Activated T-cell treated with anti-CD3 and anti-CD28 coated beads for 4 hours (primary cell): ENCODE data around the gene TMEM69.
"Not testable (repeated sequence)": the region's sequence is repeated elsewhere in the genome, so short reads cannot be mapped to it uniquely, and the experiment has no call there.

Experiments used
- DNase-seq: peaks from one replicate; pipeline ENCODE4 v3.0.0-alpha.2; 2020

TMEM69 gene

DNA sequence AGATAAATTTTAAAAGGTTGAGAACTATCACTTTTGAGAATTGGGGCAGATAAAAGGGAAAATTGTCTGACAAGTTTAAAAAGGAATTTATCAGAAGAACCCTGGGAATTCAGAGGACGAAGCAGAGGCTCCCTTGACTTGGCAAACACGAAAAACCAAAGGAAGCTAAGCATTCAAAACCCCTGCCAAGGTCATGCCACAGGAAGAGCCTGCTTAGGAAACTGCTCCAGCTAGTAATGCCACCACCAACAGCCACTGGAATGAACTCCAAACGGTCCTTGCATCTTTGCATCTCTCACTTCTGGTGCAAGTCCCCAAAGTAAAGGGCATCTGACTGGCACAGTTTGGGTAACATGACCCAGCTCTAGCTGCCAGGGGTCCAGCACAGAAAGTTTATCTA is 8.9 kb upstream of the TMEM69 start:
- DNase-seq: no peak

DNA sequence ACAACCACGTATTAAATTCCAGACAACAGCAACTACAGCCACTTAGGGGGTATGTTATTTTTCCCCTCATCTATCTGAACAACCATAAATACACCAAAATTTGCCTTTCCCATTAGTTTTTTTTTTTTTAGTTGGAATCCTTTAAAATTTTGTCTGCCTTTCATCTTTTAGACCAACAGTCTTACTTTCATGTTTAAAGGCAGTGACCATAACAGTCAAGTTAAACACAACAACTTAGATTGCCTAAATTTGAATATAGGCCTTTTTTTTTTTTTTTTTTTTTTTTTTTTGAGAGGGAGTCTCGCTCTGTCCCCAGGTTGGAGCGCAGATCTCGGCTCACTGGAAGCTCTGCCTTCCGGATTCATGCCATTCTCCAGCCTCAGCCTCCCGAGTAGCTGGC is 5.0 kb upstream of the TMEM69 start:
- no peak for DNase-seq

DNA sequence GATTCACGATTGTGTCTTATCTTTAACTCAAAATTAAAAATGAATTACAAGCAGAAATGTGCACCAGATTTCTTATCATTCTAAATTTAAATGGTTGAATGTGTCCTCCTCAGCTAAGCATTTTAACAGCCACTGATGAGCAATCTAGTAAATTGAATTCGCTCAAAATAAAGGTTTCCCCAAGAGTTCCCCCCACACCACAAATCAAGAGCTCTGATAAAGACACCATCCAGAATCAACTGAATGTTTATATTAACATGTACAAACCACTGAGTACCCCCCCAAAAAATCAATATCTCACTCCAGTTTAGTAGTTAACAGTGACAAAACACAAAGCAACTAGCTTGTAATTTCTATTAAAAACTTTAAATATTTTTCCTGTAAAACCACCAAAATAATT is 3.6 kb upstream of the TMEM69 start:
- no peak for DNase-seq

DNA sequence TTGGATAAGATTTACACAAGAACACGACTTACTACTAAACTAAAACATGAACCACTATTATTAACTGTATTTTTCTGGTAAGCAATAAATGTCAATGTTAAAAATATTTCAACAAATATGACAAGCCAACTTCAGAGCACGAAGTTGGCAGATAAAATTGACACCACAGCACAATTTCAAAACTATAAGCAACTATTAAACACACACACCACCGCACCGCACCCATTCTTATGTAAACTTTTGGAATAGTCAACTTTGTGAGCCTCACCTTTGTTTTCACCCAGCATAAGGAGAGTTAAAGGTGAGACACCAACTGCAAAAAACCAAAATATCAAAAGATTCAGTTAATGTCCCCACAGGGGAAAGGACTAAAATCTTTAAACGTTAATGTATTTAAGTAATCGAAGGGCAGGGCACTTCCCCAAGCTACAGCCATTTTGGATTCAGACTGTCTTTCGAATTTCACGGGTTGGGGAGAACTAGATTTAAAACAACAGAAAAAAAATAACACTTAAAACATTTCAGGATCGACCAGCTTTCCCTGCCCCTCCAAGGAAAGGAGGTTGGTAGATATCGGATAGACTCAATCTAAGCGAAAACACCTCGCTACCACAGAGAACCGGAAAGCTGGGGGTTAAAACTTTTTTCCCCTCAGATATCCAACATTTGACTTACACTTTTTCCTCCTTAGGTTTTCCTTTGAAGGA is 2.5 kb upstream of the TMEM69 start:
- DNase-seq: no peak

DNA sequence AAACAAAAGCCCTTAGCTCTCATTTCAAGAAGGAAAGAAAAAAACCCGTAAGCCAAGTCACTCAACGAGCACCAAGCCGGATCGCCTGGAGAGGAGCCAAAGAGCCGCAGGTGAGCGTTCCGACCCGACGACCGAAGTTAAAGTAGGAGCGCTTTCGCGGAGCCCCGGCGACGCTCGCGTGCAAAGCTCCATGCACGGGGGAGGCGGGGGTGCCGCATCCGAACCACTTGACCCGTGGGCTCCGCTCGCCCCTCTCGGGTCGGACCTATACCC is 2.0 kb upstream of the TMEM69 start:
- peak; percentile 43 for DNase-seq

DNA sequence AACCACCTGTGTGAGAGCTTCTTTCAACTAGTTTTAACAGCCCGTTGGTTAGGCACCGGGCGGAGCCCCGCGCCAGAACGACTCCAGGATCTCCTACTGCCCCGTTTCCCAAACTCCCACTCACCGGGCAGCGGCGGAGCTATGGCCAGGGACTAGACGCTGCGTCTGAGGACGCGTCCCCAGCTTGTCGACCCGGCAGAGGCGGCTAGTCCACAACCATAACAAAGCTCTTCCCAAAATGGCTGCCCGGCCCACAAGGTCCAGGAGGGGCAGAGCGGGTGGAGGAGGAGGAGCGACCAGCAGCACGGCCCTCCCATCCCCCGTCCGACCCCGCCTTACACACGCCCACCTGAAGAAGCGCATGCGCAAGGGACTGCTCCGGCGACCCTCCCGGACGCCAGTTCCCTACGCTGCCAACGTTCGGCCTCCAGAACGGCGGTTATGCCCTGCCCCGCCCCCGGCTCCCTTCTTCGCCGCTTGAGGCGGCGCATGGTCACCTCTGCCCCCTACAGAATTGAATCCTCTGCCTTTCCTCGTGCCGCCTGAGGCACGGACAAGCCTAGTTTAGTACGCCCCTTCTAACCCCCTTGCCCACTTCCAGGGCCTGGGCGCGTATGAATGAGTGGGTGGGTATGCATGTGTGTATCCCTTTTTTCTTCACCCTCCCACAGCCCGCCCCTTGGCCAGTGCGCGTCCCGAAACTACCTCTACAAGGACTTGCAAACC is 1.5 kb upstream of the TMEM69 start, which contains the start of gene GPBP1L1:
GPBP1L1 (minus strand) TSS at position 246 of the 726 bp plus-strand sequence. CDS start 27,446 bp downstream, outside the sequence.
- DNase-seq: peak; percentile 98

DNA sequence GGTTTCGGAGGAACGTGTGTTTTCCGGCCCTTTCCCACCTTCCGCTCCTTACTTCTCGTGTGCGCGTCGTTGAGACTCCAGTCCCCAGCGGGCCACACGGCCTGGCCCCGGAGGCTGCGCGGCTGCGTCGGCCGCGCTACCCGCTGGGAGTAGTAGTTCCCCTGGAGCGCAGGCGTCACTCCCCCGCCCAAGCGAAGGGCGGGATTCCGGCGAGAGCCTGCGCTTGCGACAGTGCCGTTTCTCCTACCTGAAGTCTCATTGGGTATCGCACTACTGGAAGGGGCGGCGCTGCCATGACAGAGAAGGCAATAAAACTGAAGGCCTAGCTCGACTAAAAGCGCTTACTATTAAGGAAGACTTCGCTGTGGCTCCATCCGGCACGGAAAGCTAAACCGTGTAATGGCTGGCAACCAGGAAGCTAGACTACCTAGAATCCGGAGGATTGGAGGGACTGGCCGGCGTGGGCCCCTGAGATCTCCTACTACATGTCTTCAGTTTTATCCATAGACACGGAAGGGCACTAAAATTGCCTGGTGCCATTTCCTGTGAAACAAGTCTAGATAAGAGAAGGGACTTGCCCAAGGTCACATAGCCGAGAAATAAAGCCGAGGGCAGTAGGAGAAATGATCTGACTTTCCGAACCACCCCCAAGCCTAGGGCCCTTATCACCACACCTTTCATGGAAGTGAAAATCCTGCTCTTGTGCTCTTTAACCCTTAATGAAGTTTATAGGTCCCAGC is 797 bp upstream of the TMEM69 start:
- DNase-seq: peak; percentile 91

DNA sequence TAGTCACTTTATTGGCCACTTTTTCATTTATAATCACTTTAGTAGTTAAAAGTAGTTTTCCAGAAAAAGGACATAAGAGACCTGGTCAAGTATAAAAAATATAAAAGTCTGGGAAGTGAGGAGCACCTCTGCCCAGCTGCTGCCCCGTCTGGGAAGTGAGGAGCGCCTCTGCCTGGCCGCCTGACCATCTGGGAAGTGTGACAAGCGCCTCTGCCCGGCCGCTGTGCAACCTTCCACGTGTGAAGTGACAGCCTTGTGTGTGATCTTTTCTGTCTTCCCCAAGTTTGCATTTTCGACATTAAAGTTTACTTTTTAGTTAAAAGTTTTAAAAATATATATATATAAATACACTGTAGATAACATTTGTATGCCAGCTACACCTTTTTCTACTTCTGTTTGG is 5.8 kb downstream of the TMEM69 start:
- not testable (repeated sequence) for DNase-seq

DNA sequence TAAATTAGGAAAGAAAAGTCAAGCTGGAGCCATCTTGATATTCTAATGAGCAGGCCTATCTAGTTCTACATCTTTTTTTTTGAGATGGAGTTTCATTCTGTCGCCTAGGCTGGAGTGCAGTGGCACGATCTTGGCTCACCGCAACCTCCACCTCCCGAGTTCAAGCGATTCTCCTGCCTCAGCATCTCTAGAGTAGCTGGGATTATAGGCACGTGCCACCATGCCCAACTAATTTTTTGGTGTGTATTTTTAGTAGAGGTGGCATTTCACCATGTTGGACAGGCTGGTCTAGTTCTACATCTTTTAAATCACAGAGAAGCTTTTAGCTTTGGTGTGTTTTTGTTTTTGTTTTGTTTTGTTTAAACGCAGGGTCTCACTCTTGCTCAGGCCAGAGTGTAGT is 6.8 kb downstream of the TMEM69 start:
- DNase-seq: no peak

DNA sequence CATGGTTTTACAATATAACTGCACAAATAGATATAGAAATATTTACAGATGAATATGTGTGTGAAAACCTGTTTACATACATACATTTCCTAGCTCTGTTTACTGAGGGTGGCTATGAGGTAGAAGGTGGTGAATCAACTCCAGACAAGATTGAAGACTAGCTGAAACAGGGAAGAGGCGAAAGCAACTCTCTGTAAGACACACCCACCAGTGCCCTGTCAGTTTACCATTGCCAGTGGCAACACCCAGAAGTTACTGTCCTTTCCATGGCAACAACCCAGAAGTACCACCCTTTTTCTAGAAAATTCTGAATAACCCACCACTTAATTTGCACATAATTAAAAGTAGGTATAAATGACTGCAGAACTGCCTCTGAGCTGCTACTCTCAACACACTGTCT is 16.7 kb downstream of the TMEM69 start:
- DNase-seq: no peak

DNA sequence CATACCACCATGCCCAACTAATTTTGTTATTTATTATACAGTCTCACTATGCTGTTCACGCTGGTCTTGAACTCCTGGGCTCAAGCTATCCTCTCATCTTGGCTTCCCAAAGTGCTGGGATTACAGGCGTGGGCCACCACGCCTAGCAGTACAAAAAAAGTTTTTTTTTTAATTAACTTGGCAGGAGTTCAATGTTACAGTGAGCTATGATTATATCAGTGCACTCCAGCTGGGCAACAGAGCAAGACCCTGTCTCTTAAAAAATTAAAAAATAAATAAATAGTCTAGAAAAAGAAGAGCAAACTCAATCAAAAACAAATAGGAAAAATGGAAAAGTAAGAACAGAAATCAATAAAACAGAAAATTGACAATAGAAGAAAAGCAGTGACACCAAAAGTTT is 25.7 kb downstream of the TMEM69 start:
- no peak for DNase-seq

DNA sequence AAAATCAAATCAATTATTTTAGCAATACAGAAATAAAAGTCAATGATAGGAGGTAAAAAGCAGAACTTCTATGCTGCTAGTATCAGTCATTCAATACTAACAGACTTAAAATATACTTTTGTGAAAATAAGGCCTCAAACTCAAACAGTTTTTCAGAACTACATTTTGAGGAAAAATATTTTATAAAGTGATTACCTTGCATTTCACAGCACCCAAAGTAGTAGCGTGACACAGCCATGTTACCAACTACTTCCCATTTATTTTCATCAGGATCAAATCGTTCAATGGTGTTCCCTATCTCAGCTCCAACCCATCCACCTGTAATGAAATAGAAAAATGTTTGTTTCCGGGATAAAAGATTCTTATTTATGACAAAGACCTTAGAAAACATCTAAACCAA is 28.7 kb downstream of the TMEM69 start:
- no peak for DNase-seq

DNA sequence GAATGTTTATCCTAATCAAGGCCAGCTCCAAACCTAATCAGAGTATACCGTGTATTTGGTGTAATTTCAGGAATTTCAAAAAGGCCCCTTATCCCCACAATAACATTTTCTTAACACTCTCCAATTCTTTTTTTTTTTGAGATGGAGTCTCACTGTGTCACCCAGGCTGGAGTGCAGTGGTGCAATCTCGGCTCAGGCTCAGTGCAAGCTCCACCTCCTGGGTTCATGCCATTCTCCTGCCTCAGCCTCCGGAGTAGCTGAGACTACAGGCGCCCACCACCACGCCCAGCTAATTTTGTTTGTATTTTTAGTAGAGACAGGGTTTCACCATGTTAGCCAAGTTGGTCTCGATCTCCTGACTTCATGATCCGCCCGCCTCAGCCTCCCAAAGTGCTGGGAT is 29.4 kb downstream of the TMEM69 start:
- DNase-seq: not testable (repeated sequence)

DNA sequence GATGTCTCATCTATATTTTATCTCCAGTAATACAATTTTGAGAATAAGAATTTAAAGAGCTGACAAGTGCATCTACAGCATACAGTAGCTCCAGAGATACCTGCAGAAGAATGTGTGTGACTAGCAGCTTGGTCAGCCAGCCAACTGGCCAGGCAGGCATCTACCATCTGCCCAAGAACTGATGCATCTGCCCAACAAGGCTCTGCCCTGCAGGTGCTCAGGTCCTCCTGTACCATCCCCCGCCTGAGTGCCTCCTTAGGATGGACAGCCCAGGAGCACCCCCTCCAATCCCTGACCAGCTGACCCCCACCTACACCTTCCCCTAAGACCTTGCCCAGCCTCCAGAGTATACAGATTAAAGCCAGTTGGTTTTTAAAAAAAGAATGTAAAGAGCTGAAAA is 30.3 kb downstream of the TMEM69 start:
- no peak for DNase-seq

DNA sequence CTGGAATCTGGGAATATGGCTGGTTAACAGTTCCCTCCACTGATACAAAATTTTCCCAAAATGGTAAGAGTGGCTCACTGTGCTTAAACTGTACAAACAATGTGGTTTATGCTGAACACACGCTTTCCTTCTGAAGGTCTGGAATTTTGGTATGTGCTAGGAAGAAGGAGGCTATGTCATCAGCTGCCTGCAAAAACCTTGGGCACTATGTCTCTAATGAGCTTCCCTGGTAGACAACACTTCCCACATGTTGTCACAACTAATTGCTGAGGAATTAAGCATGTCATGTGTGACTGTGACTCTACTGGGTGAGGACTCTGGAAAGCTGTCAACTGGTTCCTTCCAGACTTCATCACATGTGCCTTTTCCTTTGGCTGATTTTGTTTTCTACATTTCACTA is 33.2 kb downstream of the TMEM69 start:
- DNase-seq: no peak

DNA sequence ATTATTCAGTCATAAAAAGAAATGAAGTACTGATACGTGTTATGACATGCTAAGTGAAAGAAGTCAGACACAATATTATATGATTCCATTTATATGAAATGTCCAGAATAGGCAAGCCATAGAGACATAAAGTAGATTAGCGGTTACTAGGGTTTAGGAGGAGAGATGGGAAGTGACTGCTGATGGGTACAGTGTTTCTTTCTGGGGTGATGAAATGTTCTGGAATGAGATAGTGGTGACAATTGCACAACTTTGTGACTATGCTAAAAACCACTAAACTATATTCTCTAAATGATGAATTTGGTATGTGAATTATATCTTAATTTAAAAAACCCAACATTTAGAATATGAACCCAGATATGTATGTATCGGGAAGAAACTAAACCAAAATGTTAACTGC is 34.8 kb downstream of the TMEM69 start:
- no peak for DNase-seq

DNA sequence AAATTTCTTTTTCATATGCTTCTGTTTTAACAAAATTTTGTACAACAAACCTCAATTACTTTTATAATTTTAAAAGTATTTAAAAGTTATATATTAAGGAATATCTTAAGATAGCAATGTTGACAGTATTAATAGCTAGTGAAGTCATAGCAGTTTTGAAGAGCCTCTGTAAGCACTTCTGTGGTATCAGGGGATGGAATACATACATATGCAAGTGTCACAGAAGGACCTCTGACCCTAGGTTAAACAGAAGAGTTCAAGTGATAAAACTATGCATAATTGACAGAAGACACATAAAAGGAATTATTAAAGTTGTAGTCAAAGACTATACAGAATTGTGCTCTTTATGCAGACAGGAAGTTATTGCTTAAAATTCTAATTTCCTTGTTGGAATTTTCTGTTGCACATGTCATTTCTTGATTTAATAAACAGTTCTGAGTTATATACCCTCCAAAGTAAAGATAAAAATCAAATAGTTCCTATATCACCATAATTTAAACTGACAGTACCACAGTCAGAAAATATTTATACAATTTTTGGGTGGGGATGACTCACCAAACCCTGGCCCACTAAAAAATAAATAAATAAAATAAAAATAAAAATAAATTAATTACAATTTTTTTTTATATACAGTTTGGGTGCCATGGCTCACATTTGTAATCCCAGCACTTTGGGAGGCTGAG is 35.4 kb downstream of the TMEM69 start:
- no peak for DNase-seq

DNA sequence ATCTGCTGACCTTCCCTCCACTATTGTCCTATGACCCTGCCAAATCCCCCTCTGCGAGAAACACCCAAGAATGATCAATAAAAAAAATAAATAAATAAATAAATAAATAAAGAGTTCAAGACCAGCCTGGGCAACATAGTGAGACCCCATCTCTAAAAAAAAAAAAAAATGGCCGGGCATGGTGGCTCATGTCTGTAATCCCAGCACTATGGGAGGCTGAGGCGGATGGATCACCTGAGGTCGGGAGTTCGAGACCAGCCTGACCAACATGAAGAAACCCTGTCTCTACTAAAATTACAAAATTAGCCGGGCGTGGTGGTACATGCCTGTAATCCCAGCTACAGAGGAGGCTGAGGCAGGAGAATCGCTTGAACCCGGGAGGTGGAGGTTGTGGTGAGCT is 38.0 kb downstream of the TMEM69 start:
- DNase-seq: not testable (repeated sequence)

DNA sequence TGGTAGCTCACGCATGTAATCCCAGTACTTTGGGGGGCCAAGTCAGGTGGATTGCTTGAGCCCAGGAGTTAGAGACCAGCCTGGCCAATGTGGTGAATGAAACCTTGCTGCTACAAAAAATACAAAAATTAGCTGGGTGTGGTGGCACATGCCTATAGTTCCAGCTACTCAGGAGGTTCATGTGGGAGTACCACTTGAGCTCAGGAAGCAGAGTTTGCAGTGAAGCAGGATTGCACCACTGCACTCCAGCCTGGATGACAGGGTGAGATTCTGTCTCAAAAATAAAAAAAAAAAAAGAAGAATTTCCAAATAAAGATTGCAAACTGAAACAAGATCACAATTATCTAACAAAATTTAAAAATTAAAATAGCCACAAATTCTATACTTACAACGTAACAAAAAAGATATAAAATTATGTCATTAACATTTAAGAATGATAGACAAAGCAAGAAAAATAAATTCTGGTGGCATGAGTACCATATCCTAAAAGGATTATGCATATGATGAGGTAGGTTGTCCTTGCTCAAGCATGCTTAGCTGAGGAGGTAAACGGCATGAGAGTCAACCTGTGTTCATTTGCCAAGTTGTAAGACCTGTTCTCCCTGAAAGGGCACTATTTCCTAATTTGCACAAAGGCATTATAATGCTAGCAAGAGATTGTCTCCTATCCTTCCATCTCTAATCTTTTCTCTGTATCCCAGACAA is 42.2 kb downstream of the TMEM69 start:
- DNase-seq: no peak

DNA sequence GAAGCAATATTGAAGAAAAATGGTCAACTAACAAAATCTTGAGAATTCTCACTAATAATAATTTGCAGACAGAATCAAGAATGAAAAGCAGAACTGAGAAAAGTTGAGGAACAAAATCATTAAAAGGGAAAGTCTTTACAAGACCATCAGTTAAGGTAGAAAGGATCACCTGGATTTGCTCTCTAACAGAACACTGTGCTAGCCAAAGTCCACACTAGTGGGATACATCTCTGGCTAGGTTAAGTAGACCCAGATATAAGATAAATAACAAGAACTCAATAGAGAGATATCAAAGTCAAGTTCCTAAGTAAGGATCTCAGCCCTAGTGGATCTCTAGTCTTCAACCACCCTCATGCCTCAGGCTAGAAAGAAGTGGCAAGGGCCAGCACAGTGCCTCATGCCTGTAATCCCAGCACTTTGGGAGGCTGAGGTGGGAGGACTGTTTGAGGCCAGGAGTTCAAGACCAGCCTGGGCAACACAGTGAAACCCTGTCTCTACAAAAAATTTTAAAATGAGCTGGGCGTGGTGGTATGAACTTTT is 42.9 kb downstream of the TMEM69 start:
- no peak for DNase-seq

DNA sequence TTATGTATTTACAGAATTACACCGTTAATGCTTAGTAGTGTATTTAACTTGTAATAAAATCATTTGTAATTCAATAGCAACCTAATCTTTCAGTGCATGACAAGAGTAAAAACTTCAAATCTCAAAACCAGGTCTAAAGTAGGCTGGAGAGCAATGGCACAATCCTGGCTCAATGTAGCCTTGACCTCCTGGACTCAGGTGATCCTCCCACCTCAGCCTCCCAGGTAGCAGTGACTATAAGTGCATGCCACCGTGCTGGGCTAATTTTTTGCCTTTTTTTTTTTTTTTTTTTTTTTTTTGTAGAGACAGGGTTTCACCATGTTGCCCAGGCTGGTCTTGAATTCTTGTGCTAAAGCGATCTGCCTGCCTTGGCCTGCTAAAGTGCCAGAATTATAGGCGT is 51.2 kb downstream of the TMEM69 start:
- DNase-seq: no peak

DNA sequence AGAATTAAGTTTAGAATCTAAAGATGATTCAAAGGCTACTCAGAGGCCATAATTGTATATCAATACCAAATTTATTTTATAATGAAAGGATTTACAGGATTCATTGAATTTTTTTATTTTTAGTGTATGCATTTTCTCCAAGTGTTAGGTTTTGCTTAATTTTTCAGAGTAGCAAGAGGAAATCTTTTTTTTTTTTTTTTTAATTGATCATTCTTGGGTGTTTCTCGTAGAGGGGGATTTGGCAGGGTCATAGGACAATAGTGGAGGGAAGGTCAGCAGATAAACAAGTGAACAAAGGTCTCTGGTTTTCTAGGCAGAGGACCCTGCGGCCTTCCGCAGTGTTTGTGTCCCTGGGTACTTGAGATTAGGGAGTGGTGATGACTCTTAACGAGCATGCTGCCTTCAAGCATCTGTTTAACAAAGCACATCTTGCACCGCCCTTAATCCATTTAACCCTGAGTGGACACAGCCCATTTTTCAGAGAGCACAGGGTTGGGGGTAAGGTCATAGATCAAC is 51.7 kb downstream of the TMEM69 start:
- not testable (repeated sequence) for DNase-seq
